NCI-H748 (cell line): ENCODE results near the gene SMIM35.

Source experiments
- DNase-seq: peaks from one replicate; lab custom pipeline; 2025; ENCODE audit not compliant: unreplicated experiment; lab: John Stamatoyannopoulos, UW

SMIM35 gene

GRCh38 chr11:117969160-117969991 is 117.4 kb downstream of the SMIM35 start:
- no peak for DNase-seq

- DNase-seq: no peak
These were observed 119.9 kb downstream of the SMIM35 start for GRCh38 chr11:117966908-117967307.

GRCh38 chr11:117962826-117963225 is 123.9 kb downstream of the SMIM35 start:
- no peak for DNase-seq

- DNase-seq: no peak
These were observed 124.9 kb downstream of the SMIM35 start for GRCh38 chr11:117961896-117962295.

GRCh38 chr11:117960406-117960805 is 126.4 kb downstream of the SMIM35 start:
- no peak for DNase-seq

GRCh38 chr11:117959438-117960149 is 127.2 kb downstream of the SMIM35 start:
- no peak for DNase-seq

GRCh38 chr11:117958949-117959348 is 127.8 kb downstream of the SMIM35 start:
- DNase-seq: no peak
